Bronchial epithelial cell (primary cell): Measurements from ENCODE around the gene EPB41L4B. TPM values are rescaled to one million over a fixed set of nuclear protein-coding genes. Genes with fewer than 3 reads are reported as not detected.
"Not testable (repeated sequence)": the region's sequence is repeated elsewhere in the genome, so short reads cannot be mapped to it uniquely, and the experiment has no call there.

Source experiments
- DNase-seq: peaks from one replicate; pipeline ENCODE4 v3.0.0-alpha.2; 2010; ENCODE audit warnings: low read depth
- FAIRE-seq: peaks from 2 replicates; lab custom pipeline; 2011; peaks lifted over from hg19 to GRCh38; lab: Jason Lieb, UNC
- H3K27me3 ChIP-seq: 2 replicates; pipeline ENCODE4 v1.5.1; 2011; ENCODE audit warnings: low read length; ENCODE audit not compliant: control insufficient read depth, insufficient read depth
- H3K36me3 ChIP-seq: 2 replicates; pipeline ENCODE4 v1.5.1; 2011; ENCODE audit warnings: low read length; ENCODE audit not compliant: control insufficient read depth, insufficient read depth
- H3K4me3 ChIP-seq: 2 replicates; pipeline ENCODE4 v1.5.1; 2011; ENCODE audit warnings: mild to moderate bottlenecking, low read depth, low read length, control low read depth
- total RNA-seq: library from RNA; depleted of rRNA; stranded (reverse); fragments of >200 nt; gene quantifications from 2 replicates; pipeline ENCODE4 v1.2.1, GENCODE V29; 2014
- TF ChIP-seq, protein P1 (sequence below): IDR thresholded peaks from 2 replicates; pipeline ENCODE4 v1.5.1; 2011; ENCODE audit warnings: mild to moderate bottlenecking, moderate library complexity, low read length, control low read depth, inconsistent platforms; ENCODE audit not compliant: insufficient read depth, severe bottlenecking

Gene EPB41L4B
- 30.3 and 47.7 TPM in 2 replicates for total RNA-seq

DNA sequence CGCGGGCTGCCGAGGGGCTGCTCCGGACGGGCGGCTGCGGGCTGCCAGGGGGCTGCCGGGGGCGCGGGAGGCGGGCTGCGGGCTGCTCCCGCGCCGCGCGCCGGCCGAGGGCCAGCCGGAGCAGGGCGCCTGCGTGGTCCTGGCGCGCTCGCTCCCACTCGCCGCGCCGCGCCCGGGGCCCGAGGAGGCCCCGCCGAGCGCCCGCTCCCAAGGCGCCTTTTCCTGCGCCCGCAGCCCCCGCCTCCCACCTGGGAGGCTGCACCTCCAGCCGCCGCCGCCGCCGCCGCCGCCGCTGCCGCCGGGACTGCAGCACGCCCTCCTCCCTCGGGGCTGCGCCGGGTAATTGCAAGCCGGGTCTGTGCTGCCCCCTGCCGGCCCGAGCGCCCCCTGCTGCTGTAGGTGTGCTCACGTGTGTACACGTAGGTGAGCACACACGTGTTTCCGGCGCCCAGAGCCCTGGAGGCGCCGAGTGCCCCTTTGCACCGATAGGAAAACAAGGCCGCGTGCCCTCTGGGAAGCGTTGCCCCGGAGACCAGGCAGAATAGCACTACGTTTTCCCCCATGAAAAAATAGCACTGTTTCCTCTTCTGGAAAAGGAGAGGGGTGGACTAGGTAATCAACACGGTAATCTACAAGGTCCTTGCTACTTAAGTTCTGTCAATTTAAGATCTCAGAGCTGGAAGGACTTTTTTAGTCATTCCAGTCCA is at the start of gene EPB41L4B:
EPB41L4B (minus strand) TSS at position 318 of the 707 bp plus-strand sequence. CDS start 613 bp downstream, outside the sequence.
- Histone ChIP-seq H3K36me3 (no peaks in the 10 kb centered on the region), H3K27me3 (no peaks in the 10 kb centered on the region), H3K4me3 (peak within 1 kb of the TSS; percentile 75)
- FAIRE-seq (no peak), DNase-seq (peak; percentile 72)
- TF ChIP-seq, protein P1, sequence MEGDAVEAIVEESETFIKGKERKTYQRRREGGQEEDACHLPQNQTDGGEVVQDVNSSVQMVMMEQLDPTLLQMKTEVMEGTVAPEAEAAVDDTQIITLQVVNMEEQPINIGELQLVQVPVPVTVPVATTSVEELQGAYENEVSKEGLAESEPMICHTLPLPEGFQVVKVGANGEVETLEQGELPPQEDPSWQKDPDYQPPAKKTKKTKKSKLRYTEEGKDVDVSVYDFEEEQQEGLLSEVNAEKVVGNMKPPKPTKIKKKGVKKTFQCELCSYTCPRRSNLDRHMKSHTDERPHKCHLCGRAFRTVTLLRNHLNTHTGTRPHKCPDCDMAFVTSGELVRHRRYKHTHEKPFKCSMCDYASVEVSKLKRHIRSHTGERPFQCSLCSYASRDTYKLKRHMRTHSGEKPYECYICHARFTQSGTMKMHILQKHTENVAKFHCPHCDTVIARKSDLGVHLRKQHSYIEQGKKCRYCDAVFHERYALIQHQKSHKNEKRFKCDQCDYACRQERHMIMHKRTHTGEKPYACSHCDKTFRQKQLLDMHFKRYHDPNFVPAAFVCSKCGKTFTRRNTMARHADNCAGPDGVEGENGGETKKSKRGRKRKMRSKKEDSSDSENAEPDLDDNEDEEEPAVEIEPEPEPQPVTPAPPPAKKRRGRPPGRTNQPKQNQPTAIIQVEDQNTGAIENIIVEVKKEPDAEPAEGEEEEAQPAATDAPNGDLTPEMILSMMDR: peak; percentile 90

DNA sequence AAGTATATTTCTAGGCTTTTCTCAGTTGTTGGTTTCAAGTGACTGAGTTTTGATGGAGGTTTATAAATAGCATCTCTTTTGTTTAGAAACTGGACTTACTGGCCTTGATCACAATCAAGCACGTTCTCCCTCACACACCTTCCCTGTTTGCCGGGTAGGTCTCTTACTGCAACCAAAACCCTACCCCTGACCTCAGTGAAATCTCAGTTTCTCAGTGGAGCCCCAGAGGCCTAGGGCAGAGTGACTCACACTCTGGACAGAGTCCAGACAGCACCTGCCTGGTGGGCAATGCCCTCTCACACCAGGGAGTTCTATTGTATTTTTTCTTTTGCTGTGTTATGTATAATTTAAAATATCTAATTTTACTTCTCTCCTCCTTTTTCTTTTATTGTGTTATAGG is 48.4 kb upstream of the EPB41L4B start:
- TF ChIP-seq, protein P1: no peak
- H3K27me3 ChIP-seq: no peaks in the 10 kb centered on the region
- no peaks in the 10 kb centered on the region for H3K36me3 ChIP-seq
- DNase-seq (peak; percentile 27), FAIRE-seq (no peak)
- no peak overlapping the region for H3K4me3 ChIP-seq

DNA sequence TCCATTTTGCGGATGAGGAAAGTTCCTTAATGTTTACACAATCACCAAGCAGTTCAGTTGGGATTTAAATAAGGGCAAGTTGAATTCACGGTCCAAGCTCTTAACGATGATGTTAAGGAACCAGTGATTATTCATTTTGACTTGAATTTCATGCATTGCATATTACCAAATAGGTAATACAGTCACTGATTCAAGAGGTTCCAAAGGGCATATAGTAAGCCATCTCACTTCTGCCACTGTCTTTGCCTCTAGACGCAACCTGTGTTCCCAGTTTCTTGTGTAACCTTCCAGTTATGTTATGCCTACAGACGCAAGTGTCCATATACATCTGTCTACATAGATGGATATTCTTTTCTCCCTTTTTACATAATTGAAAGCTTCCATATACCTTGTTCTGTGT is 39.9 kb upstream of the EPB41L4B start:
- FAIRE-seq: no peak
- no peak overlapping the region for H3K4me3 ChIP-seq
- no peaks in the 10 kb centered on the region for H3K27me3 ChIP-seq
- no peak for DNase-seq
- H3K36me3 ChIP-seq: no peaks in the 10 kb centered on the region
- TF ChIP-seq, protein P1: no peak

DNA sequence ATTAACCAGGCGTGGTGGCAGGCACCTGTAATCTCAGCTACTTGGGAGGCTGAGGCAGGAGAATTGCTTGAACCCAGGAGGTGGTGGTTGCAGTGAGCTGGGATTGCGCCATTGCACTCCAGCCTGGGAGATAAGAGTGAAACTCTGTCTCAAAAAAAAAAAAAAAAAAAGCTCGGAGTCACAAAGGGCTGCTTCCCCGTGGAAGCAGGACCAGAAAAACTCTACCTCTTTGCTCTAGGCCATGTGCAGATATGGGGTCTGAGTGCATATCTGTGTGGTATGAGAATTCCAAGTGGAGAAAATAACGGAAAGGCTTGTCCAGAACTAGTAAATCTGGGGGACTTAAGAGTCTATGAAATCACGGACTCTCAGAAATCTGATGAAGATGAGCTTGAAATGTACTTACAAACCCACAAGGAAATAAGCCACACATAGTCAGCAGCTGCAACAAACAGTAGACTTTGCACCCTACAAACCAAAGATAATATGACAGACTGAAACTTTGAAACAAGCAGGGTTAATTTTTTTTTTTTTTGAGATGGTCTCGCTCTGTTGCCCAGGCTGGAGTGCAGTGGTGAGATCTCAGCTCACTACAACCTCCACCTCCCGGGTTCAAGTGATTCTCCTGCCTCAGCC is 38.2 kb upstream of the EPB41L4B start:
- not testable (repeated sequence) for DNase-seq, H3K36me3 ChIP-seq, FAIRE-seq, H3K4me3 ChIP-seq, H3K27me3 ChIP-seq

DNA sequence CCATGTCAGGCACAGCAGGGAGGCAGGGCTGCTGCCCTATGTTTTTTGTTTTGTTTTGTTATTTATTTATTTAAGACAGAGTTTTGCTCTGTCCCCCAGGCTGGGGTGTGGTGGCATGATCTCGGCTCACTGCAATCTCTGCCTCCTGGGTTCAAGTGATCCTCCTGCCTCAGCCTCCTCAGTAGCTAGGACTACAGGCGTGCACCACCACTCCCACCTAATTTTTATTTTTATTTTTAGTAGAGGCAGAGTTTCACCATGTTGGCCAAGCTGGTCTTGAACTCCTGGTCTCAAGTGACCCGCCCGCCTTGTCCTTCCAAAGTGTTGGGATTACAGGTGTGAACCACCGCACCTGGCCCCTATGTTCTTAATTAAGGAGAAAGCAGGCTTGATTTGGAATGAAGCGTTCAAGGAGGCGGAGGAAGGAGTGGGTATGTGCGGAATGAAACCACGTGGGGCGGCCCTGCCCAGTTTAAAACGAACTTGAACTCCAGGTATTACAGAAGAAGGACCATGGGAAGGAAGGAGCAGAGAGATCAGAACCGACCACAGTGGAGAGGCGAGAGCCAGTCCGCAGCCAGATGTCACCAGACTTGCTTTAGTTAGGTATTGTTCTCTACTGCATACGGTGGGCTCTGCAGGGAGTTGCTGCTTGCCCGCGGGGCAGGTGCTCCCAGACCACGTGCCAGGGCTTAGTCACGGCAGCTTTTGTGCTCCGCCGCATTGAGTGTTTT is 34.9 kb upstream of the EPB41L4B start:
- peak; percentile 12 for DNase-seq
- TF ChIP-seq, protein P1: no peak
- Histone ChIP-seq H3K27me3 (no peaks in the 10 kb centered on the region), H3K4me3 (no peak overlapping the region), H3K36me3 (no peaks in the 10 kb centered on the region)
- FAIRE-seq: no peak

DNA sequence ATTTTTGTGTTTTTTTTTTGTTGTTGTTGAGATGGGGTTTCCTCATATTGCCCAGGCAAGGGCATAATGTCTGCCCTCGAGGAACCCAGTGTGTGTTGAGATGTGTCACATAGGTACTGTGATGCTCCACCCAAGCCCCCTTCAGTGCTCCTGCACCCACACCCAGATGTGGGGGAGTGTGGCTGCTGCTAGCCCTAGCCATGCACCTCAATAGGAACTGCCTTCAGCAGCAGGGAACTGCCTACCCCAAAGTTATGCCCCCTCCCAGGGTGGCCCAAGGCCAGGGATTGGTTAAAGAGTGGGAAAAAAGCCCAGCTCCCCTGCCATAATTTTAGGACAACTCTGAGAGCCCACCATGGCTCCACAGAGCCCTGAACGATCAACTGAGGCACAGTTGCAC is 33.3 kb upstream of the EPB41L4B start:
- Histone ChIP-seq H3K4me3 (no peak overlapping the region), H3K36me3 (no peaks in the 10 kb centered on the region), H3K27me3 (no peaks in the 10 kb centered on the region)
- DNase-seq: no peak
- no peak for FAIRE-seq
- TF ChIP-seq, protein P1: no peak
